Testis (tissue), 3 donors: Measurements from ENCODE around the gene SMIM29. TPM values are rescaled to one million over a fixed set of nuclear protein-coding genes. Genes with fewer than 3 reads are reported as not detected.

ENCODE experiments used
- DNase-seq: peaks from one replicate; pipeline ENCODE4 v3.0.0-alpha.2; 2019
- H3K27ac ChIP-seq, 2 donors: fragments of 200-600 bp; sonication (generic); one replicate each; pipeline ENCODE4 v1.5.1; 2019
- H3K27me3 ChIP-seq: fragments of 200-600 bp; sonication (generic); one replicate; pipeline ENCODE4 v1.5.1; 2019
- H3K36me3 ChIP-seq: fragments of 200-600 bp; sonication (generic); one replicate; pipeline ENCODE4 v1.5.1; 2017; ENCODE audit warnings: low read depth; ENCODE audit errors: missing control alignments
- H3K4me1 ChIP-seq: fragments of 200-600 bp; sonication (generic); one replicate; pipeline ENCODE4 v1.5.1; 2019
- H3K4me3 ChIP-seq, 2 donors: fragments of 200-600 bp; sonication (generic); one replicate each; pipeline ENCODE4 v1.5.1; 2017 to 2019
- H3K9me3 ChIP-seq: fragments of 200-600 bp; sonication (generic); one replicate; pipeline ENCODE4 v1.5.1; 2017
- CTCF ChIP-seq, 3 experiments: fragments of 450-650 bp in 2 of 3; fragments of 200-600 bp in 1 of 3; sonication (generic) in 1 of 3; IDR thresholded peaks; one replicate each; pipeline ENCODE4 v1.5.1; 2016 to 2019; ENCODE audit warnings: antibody characterized with exemption in 3 of 3, mild to moderate bottlenecking in 2 of 3, moderate library complexity in 1 of 3
- POLR2A ChIP-seq: fragments of 450-650 bp; IDR thresholded peaks from one replicate; pipeline ENCODE4 v1.6.1; 2017; ENCODE audit warnings: antibody characterized with exemption, mild to moderate bottlenecking, moderate library complexity
- WGBS, 2 donors: methylation state at CpG; one replicate each; pipeline ENCODE4 v1.1.5; 2018; 5-methylcytosine and 5-hydroxymethylcytosine counted together
- intact Hi-C: fragments of 100-400 bp; cut with DNase I; formaldehyde crosslinking; loops from one replicate; pipeline ENCODE4 v1.15.1; 2023; ENCODE audit warnings: low total_unique reads
- polyA plus RNA-seq: library from polyadenylated mRNA; stranded (reverse); fragments of 350-450 nt; fragmentation: Illumina TruSeq; extraction: RNeasy Lipid Tissue Mini Kit (QIAGEN cat#74804); gene quantifications from one replicate; pipeline ENCODE4 v1.2.3, GENCODE V29; 2014; ENCODE audit warnings: low read depth, low replicate concordance; ENCODE audit not compliant: insufficient read depth
- total RNA-seq, 2 donors: library from RNA; depleted of rRNA; stranded (reverse); fragments of >200 nt; gene quantifications; one replicate each; pipeline ENCODE4 v1.2.3, GENCODE V29; 2016

SMIM29 gene
- total and polyA plus RNA-seq, 3 donors from 2014 or later = 19.3 to 35.8 (median 27.6) TPM

- TF ChIP-seq POLR2A = no peak
- TF ChIP-seq CTCF (IDR thresholded peaks at IDR 0.05) = no peak
- H3K4me1 ChIP-seq = no peaks in the 10 kb centered on the region
- peak overlapping the region; percentile 59 to 65 for H3K4me3 ChIP-seq
- no peaks in the 10 kb centered on the region for H3K9me3 ChIP-seq
- H3K27me3 ChIP-seq = no peaks in the 10 kb centered on the region
- peak; percentile 57 for DNase-seq
- peak overlapping the region; percentile 77 to 85 for H3K27ac ChIP-seq
- intact Hi-C loops = no loop called here
- H3K36me3 ChIP-seq = no peaks in the 10 kb centered on the region
- 38 to 68% methylated on average over 25 to 49 of the region's 53 CpGs for WGBS, 2 donors
These were observed 14.0 kb downstream of the SMIM29 start for GRCh38 chr6:34234667-34235306.

GRCh38 chr6:34233867-34234266, 14.9 kb downstream of the SMIM29 start:
- Histone ChIP-seq H3K27me3 (no peaks in the 10 kb centered on the region), H3K27ac (peak overlapping the region in 1 of 2 donors; percentile 85), H3K9me3 (no peaks in the 10 kb centered on the region), H3K36me3 (no peaks in the 10 kb centered on the region), H3K4me3 (no peak overlapping the region), H3K4me1 (no peaks in the 10 kb centered on the region)
- DNase-seq = no peak
- intact Hi-C loops = no loop called here
- no peak for TF ChIP-seq POLR2A
- no peak for TF ChIP-seq CTCF (IDR thresholded peaks at IDR 0.05)
- 68 to 81% methylated on average over 7 of the region's 7 CpGs for WGBS, 2 donors

GRCh38 chr6:34232901-34233300, 15.9 kb downstream of the SMIM29 start:
- Histone ChIP-seq H3K4me3 (no peak overlapping the region), H3K36me3 (no peaks in the 10 kb centered on the region), H3K9me3 (no peaks in the 10 kb centered on the region), H3K27me3 (no peaks in the 10 kb centered on the region), H3K27ac (no peak overlapping the region), H3K4me1 (no peaks in the 10 kb centered on the region)
- TF ChIP-seq POLR2A (no peak), CTCF (IDR thresholded peaks at IDR 0.05) (no peak)
- intact Hi-C loops = no loop called here
- WGBS, 2 donors = 62 to 73% methylated on average over 5 of the region's 5 CpGs
- no peak for DNase-seq

- H3K27me3 ChIP-seq = no peaks in the 10 kb centered on the region
- no peaks in the 10 kb centered on the region for H3K4me1 ChIP-seq
- DNase-seq = no peak
- 94 to 96% methylated on average over 17 of the region's 17 CpGs for WGBS, 2 donors
- intact Hi-C loops = no loop called here
- H3K36me3 ChIP-seq = no peaks in the 10 kb centered on the region
- no peaks in the 10 kb centered on the region for H3K9me3 ChIP-seq
- TF ChIP-seq CTCF (IDR thresholded peaks at IDR 0.05) (no peak), POLR2A (no peak)
- H3K27ac ChIP-seq = no peak overlapping the region
- H3K4me3 ChIP-seq = no peak overlapping the region
These were observed 17.1 kb downstream of the SMIM29 start for GRCh38 chr6:34231566-34232336.
